NCI-H1105 (cell line): ENCODE measurements around the gene UMODL1.
A peak's percentile ranks its signal among the peaks of the same experiment; 100 is the strongest.
"Not testable (repeated sequence)": the region's sequence is repeated elsewhere in the genome, so short reads cannot be mapped to it uniquely, and the experiment has no call there.

Experiments used
- DNase-seq: peaks from one replicate; lab custom pipeline; 2025; lab: John Stamatoyannopoulos, UW

The UMODL1 gene

GRCh38 chr21:42112857-42113256 lies 41.7 kb downstream of the UMODL1 start:
- DNase-seq = no peak

- DNase-seq = no peak
Observed at GRCh38 chr21:42113926-42114409, 42.9 kb downstream of the UMODL1 start.

- DNase-seq = no peak
Observed at GRCh38 chr21:42114646-42115045, 43.5 kb downstream of the UMODL1 start.

GRCh38 chr21:42115136-42115683 lies 44.1 kb downstream of the UMODL1 start:
- DNase-seq = no peak

- not testable (repeated sequence) for DNase-seq
Observed at GRCh38 chr21:42116551-42116950, 45.4 kb downstream of the UMODL1 start.

DNA sequence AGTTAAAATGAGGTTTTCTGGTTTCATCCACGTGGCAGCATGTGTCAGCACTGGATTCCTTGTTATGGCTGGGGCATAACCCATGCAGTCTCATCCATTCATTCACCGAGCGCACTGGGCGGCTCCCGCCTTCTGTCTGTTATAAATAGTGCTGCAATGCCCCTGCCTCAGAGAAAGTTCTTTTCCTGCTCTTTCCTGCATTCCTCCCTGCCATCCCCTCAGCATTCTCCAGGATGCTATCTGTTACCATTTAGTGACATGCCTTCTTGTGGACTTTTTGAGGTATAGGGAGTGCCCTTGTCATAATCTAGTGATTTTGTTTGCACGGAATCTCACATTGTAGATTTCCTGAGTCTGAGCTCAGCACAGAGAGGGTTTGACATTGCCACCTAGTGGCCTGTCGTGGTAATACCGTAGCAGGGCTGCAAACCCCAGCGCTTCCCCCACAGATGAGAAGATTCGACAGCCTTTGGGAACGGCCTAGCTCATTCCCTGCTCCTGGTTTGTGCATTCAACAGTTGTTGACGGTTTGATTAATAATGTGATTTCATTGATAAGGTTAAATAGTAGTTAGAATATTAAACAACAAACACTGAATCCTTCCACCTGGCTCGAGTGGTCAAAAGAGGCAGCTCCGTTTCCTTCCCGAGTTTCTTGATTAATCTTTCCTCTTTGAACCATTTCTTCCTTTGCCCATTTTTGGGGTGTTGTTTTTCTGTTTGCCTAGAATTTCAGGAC lies 46.3 kb downstream of the UMODL1 start:
- DNase-seq = peak; percentile 51

DNA sequence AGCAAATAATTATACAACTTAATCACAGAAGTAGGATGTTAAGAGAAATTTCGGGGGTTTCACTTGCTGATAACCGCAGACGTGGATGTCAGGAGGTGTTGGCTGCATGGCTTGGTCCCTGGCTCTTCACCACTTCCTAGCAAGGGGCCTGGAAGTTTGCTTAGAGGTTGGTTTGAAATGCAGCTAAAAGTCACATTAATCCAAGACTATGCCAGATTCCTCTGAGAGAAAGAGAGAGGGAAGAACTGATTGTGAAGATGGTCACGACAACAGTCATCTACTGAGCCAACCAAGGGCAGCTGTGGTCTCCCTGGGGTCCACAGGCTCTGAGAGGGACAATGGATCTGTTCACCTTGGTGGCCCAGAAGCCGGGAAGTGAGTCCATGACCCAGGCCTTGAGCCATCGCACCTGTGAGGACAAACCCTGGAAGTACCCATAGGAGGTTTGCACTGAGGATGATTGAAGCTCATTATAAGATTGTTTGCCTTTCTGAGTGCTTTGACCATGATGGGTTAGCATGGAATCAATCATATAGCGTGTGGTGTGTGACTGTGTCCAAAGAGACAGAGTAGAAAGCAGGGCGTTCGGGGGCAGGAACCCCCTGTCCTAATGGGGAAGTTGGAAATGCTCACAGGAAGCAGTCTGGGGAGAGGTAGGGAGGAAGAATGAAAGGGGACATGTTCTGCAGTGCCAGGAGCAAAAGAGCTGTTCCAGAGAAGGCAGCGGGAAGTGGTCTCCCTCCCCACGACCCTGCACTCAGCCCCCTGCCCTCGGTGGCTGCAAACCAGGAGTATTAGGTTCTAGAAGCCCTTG lies 47.1 kb downstream of the UMODL1 start:
- no peak for DNase-seq

DNA sequence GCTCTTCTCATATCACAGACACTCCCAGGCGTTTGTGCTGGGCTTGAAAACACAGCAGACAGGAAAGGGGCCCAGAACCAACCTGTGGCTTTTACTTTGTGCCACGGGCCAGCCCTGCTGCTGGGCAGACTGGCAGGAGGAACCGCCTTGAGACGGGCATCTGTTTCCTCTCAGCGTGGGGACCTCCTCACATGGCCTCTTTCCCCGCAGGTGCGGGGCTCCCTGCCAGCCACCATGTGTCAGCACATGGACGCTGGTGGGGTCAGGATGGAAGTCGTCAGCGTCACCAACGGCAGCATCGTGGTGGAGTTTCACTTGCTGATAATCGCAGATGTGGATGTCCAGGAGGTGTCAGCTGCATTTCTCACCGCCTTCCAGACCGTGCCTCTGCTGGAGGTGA lies 47.8 kb downstream of the UMODL1 start:
- DNase-seq = no peak

- DNase-seq = peak; percentile 80
Observed at GRCh38 chr21:42120101-42120902, 49.2 kb downstream of the UMODL1 start.

DNA sequence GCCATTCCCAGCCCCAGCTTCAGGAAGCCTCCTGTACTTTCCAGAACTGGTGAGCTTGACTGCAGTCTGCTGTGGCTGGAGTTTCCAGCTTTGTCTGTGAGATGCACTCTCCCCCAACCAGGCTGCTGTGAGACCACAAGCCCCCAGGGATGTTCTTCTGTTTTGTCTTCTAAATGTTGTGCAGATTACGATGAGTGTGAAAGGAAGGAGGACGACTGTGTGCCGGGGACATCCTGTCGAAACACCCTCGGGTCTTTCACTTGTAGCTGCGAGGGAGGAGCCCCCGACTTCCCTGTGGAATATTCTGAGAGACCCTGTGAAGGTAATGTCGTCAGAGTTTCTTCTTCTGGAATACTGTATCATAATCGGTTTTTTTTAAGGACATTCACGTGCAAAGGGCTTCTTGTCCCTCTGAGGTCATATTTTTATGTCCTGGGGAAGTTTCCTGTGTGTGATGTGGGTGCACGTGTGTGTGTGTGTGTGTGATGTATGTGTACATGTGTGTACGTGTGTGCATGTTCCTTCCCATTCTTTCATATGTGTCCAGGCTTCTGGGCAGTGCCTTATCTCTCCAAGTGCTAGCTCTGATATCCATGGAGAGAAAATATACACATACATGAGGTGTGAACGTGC lies 49.9 kb downstream of the UMODL1 start:
- DNase-seq = no peak

- no peak for DNase-seq
Observed at GRCh38 chr21:42121794-42122193, 50.7 kb downstream of the UMODL1 start.

- DNase-seq = no peak
Observed at GRCh38 chr21:42122398-42122797, 51.3 kb downstream of the UMODL1 start.

DNA sequence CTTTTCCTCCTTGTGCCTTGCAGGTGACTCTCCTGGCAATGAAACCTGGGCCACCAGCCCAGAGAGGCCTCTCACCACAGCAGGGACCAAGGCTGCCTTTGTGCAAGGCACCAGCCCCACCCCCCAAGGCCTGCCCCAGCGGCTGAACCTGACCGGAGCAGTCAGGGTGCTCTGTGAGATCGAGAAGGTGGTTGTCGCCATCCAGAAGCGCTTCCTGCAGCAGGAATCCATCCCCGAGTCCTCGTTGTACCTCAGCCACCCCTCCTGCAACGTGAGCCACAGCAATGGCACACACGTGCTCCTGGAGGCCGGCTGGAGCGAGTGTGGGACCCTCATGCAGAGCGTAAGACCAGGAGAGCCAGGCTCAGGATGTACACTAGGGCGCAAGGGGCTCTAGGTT lies 51.7 kb downstream of the UMODL1 start:
- no peak for DNase-seq

GRCh38 chr21:42123219-42123908 lies 52.2 kb downstream of the UMODL1 start:
- DNase-seq = no peak

DNA sequence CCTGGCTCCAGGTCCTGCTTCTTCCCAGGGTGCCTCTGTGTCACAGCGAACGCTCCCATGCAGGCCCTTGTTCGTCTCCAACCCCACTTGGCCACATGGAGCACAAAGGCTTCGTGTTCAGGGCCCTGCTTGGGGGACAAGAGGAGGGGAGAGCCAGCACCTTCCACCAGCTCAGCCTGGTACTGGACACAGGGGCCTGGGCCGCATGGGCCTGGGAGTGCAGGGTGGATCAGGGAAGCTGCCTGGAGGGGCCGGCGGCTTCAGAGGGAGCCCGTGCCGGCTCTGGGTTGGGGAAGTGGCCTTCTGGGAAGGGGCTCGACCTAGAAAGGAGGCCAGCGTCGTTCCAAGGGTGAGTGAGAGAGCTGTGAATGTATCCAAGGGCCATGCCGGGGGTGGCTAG lies 53.0 kb downstream of the UMODL1 start:
- no peak for DNase-seq

DNA sequence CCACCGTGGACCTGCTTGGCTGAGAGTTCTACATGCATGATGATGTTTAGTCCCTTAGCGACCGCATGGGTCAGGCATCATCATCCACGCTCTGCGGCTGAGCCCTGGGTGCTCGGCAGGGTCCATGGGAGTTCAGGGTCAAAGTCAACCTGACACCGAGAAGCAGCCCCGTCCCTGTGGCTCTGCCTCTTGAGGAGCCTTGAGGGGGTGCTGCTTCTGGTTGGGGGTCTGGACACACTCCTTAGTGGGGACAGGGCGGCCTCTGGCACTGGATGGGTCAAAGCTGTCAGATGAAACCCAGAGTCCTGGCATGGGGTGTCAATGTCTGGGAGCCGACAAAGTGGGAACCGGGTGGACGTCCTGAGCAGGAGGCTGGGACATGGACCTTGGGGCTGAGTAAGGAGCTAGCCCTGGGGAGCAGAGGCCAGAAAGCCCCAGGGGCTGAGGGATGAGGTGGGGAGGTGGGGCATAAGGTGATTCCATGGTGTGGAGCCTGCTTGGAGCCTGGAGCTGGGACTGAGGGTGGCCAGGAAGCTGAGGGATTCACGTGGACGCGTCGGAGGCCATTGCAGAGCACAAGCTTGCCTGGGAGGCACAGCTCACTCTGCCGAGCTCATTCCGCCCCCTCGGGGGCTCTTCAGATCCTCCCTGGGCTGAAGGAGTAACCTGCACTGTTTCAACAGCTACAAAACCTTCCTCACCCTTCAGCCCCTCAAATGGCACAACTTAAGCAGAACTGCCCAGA lies 53.9 kb downstream of the UMODL1 start:
- DNase-seq = no peak

DNA sequence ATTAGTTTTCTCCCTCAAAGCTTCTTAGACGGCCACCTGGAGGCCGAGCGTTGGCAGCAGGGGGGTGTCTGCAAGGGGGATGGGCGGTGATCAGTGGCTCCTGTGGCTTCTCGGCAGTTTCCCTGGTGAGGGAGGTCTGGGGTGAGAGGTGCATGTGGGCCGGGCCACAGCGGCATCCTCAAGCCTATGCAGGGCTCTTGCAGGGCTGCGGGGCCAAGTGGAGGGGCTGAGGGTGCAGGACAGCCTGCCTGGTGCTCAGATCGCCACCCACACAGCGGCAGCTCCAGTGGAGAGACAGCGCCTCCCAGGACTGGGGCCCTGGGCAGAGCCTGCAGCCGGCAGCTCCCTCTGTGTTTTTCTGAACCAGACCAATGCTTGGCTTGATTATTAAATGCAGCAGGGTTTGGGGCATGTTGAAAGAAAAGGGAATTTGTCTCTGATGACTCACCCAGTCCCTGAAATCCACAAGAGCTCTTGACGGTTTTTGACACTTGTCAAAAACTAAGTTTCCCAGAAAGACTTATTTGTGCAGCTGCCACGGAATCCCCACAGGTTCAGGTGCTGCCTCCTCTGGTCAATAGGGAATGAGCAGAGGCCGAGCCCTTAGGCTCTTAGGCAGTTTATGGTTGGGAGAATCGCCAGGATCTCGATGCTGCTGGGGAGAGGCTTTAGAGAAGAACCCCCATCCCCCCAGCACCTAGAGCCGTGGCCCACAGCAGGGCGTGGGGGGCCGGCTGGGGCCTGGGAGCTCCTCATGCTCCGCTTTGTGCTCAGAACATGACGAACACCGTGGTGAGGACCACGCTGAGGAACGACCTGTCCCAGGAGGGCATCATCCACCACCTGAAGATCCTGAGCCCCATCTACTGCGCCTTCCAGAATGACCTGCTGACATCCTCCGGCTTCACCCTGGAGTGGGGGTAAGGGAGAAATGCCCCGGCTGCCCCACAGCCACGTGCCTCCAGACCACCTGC lies 54.7 kb downstream of the UMODL1 start:
- DNase-seq = peak; percentile 3

- DNase-seq = no peak
Observed at GRCh38 chr21:42127164-42128150, 56.3 kb downstream of the UMODL1 start.
